HepG2 (cell line): ENCODE results near the gene UGT2A3. TPM values are rescaled to one million over a fixed set of nuclear protein-coding genes. Genes with fewer than 3 reads are reported as not detected.
A peak's percentile ranks its signal among the peaks of the same experiment; 100 is the strongest.

Experiments
- AFF4 ChIP-seq: sonication (generic); formaldehyde crosslinking; IDR thresholded peaks from 2 replicates; pipeline ENCODE4 v1.4.0; 2020; ENCODE audit warnings: missing genetic modification reagents
- ARNT2 ChIP-seq: sonication (generic); formaldehyde crosslinking; IDR thresholded peaks from 2 replicates; pipeline ENCODE4 v1.8.0; 2022; ENCODE audit warnings: mild to moderate bottlenecking, low read depth, missing genetic modification reagents, moderate library complexity
- CCAR2 ChIP-seq: fragments of 200-400 bp; formaldehyde crosslinking; optimal IDR thresholded peaks from 2 replicates; pipeline ENCODE3; 2018; ENCODE audit warnings: low read depth, mild to moderate bottlenecking, low read length, moderate library complexity
- CEBPG ChIP-seq: IDR thresholded peaks from 2 replicates; pipeline ENCODE4 v1.6.1; 2016
- DNMT1 ChIP-seq: sonication (generic); formaldehyde crosslinking; IDR thresholded peaks from 2 replicates; pipeline ENCODE4 v1.5.1; 2020; ENCODE audit warnings: mild to moderate bottlenecking, missing genetic modification reagents
- ELF4 ChIP-seq: sonication (generic); formaldehyde crosslinking; IDR thresholded peaks from 2 replicates; pipeline ENCODE4 v1.5.0; 2020; ENCODE audit warnings: missing genetic modification reagents, mild to moderate bottlenecking, moderate library complexity, borderline replicate concordance
- FOSL1 ChIP-seq: sonication (generic); formaldehyde crosslinking; IDR thresholded peaks from 2 replicates; pipeline ENCODE4 v1.9.0; 2021; ENCODE audit warnings: missing genetic modification reagents, borderline replicate concordance
- GPN1 ChIP-seq: sonication (generic); formaldehyde crosslinking; IDR thresholded peaks from 2 replicates; pipeline ENCODE4 v1.5.1; 2020; ENCODE audit warnings: missing genetic modification reagents, borderline replicate concordance
- IRF2 ChIP-seq: IDR thresholded peaks from 2 replicates; pipeline ENCODE4 v1.6.1; 2018; ENCODE audit warnings: missing genetic modification reagents, missing compliant biosample characterization
- JARID2 ChIP-seq: sonication (generic); formaldehyde crosslinking; IDR thresholded peaks from 2 replicates; pipeline ENCODE4 v1.8.1; 2023; ENCODE audit warnings: missing genetic modification reagents, inconsistent platforms; ENCODE audit not compliant: insufficient replicate concordance
- RBM22 ChIP-seq: fragments of 200-400 bp; formaldehyde crosslinking; optimal IDR thresholded peaks from 2 replicates; pipeline ENCODE3; 2017; ENCODE audit warnings: mild to moderate bottlenecking, low read length, moderate library complexity
- SMC3 ChIP-seq: IDR thresholded peaks from 2 replicates; pipeline ENCODE4 v1.6.1; 2011; ENCODE audit warnings: low read length, improper control_type of control experiment
- SRY ChIP-seq: sonication (generic); formaldehyde crosslinking; IDR thresholded peaks from 2 replicates; pipeline ENCODE4 v1.8.0; 2022; ENCODE audit warnings: mild to moderate bottlenecking, missing genetic modification reagents
- ZBTB21 ChIP-seq: sonication (generic); formaldehyde crosslinking; IDR thresholded peaks from 2 replicates; pipeline ENCODE4 v1.4.0; 2020; ENCODE audit warnings: missing genetic modification reagents
- ZBTB38 ChIP-seq: sonication (generic); formaldehyde crosslinking; IDR thresholded peaks from 2 replicates; pipeline ENCODE4 v1.5.1; 2020; ENCODE audit warnings: mild to moderate bottlenecking, missing genetic modification reagents
- ZNF12 ChIP-seq: sonication (generic); formaldehyde crosslinking; IDR thresholded peaks from 2 replicates; pipeline ENCODE4 v1.5.0; 2020; ENCODE audit warnings: missing genetic modification reagents
- ZNF260 ChIP-seq: sonication (generic); formaldehyde crosslinking; IDR thresholded peaks from 2 replicates; pipeline ENCODE4 v1.4.0; 2020; ENCODE audit warnings: missing genetic modification reagents, low read depth, mild to moderate bottlenecking, borderline replicate concordance
- ZNF33A ChIP-seq: sonication (generic); formaldehyde crosslinking; IDR thresholded peaks from 2 replicates; pipeline ENCODE4 v1.5.1; 2020; ENCODE audit warnings: missing genetic modification reagents, mild to moderate bottlenecking, moderate library complexity, borderline replicate concordance
- ZNF44 ChIP-seq: sonication (generic); formaldehyde crosslinking; IDR thresholded peaks from 2 replicates; pipeline ENCODE4 v1.5.1; 2020; ENCODE audit warnings: mild to moderate bottlenecking, missing genetic modification reagents
- ZSCAN5A ChIP-seq: sonication (generic); formaldehyde crosslinking; IDR thresholded peaks from 2 replicates; pipeline ENCODE4 v1.8.0; 2022; ENCODE audit warnings: mild to moderate bottlenecking, missing genetic modification reagents, borderline replicate concordance
- polyA plus RNA-seq, 8 experiments: library from polyadenylated mRNA; depleted of rRNA in 3 of 8; stranded (reverse) in 7 of 8; unstranded in 1 of 8; fragments of >200 nt; fragmentation: Illumina TruSeq in 4 of 8; extraction: Trizol in 4 of 8; gene quantifications; 2 replicates each; pipeline versions ENCODE4 v1.2.1 to v1.2.3, GENCODE V29; 2011 to 2016; ENCODE audit warnings: low read depth in 4 of 8, missing spikeins in 1 of 8, mixed read lengths in 1 of 8; ENCODE audit not compliant: insufficient read depth in 1 of 8
- total RNA-seq, 5 experiments: library from RNA; depleted of rRNA; stranded (reverse); fragments of >200 nt; fragmentation: Illumina TruSeq; extraction: Trizol; gene quantifications; 2 replicates each; pipeline ENCODE4 v1.2.3, GENCODE V29; 2016; ENCODE audit warnings: low read depth in 1 of 5
- TF ChIP-seq, protein P1 (sequence below): IDR thresholded peaks from 2 replicates; pipeline ENCODE4 v1.6.1; 2016; ENCODE audit warnings: low read depth
- TF ChIP-seq, protein P2 (sequence below): IDR thresholded peaks from 2 replicates; pipeline ENCODE4 v1.6.1; 2018; ENCODE audit warnings: missing genetic modification reagents, mild to moderate bottlenecking, missing compliant biosample characterization
- TF ChIP-seq, protein P3 (sequence below): sonication (generic); formaldehyde crosslinking; IDR thresholded peaks from 2 replicates; pipeline ENCODE4 v1.4.0; 2020; ENCODE audit warnings: missing genetic modification reagents

The UGT2A3 gene
- total and polyA plus RNA-seq, 2 of the 13 experiments (the other 11 are each of a cell fraction or from before 2014, with no cell fraction given) = 61.3 to 97.2 TPM

DNA sequence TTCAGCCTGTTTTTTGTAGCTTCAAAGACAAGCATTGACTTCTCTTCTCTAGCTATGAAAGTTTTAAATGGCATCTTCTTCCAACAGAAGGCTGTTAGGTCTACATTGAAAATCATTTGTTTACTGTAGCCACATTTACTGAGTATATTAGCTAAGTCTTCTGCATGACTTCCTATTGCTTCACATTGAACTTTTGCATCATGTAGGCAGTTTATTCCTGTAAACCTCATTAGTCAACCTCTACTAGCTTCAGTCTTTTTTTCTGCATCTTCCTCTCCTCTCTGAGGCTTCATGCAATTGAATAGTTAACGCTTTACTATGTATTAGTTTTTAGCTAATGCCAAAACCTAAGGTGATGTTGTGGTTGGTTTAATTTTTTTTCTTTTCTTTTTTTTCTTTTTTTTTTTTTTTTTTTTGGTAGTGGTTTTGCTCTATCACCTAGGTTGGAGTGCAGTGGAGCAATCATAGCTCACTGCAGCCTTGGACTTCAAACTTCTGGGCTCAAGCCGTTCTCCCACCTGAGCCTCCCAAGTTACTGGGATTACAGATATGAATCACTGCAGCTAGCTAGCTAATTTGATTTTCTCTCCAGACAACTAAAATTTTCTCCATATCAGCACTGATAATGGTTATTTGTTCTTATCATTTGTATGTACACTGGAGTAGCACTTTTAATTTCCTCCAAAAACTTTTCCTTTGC lies 3.4 kb downstream of the UGT2A3 start (continued):
- TF ChIP-seq, protein P1, sequence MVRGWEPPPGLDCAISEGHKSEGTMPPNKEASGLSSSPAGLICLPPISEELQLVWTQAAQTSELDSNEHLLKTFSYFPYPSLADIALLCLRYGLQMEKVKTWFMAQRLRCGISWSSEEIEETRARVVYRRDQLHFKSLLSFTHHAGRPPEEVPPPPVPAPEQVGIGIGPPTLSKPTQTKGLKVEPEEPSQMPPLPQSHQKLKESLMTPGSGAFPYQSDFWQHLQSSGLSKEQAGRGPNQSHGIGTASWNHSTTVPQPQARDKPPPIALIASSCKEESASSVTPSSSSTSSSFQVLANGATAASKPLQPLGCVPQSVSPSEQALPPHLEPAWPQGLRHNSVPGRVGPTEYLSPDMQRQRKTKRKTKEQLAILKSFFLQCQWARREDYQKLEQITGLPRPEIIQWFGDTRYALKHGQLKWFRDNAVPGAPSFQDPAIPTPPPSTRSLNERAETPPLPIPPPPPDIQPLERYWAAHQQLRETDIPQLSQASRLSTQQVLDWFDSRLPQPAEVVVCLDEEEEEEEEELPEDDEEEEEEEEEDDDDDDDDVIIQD (CRISPR knock-in tag) = 0 out of 2 replicates have a peak, but pooled peaks have one; percentile 47
- no peak for TF ChIP-seq RBM22
- peak; percentile 42; the same call in 1 of the 2 replicates for TF ChIP-seq ZNF12 (CRISPR knock-in tag)
- TF ChIP-seq ZNF44 (CRISPR knock-in tag) = no peak
- no peak for TF ChIP-seq ZNF260 (CRISPR knock-in tag)
- no peak for TF ChIP-seq GPN1 (CRISPR knock-in tag)
- peak; percentile 70; the same call in 1 of the 2 replicates for TF ChIP-seq AFF4 (CRISPR knock-in tag)
- no peak for TF ChIP-seq FOSL1
- no peak for TF ChIP-seq ZBTB38 (CRISPR knock-in tag)
- peak; percentile 91 for TF ChIP-seq CEBPG (CRISPR knock-in tag)
- TF ChIP-seq SRY (CRISPR knock-in tag) = no peak
- TF ChIP-seq ZSCAN5A (CRISPR knock-in tag) = no peak
- no peak for TF ChIP-seq DNMT1 (CRISPR knock-in tag)
- no peak for TF ChIP-seq CCAR2
- TF ChIP-seq IRF2 (CRISPR knock-in tag) = 0 out of 2 replicates have a peak, but pooled peaks have one; percentile 22
- no peak for TF ChIP-seq SMC3
- TF ChIP-seq JARID2 = no peak
- TF ChIP-seq, protein P2, sequence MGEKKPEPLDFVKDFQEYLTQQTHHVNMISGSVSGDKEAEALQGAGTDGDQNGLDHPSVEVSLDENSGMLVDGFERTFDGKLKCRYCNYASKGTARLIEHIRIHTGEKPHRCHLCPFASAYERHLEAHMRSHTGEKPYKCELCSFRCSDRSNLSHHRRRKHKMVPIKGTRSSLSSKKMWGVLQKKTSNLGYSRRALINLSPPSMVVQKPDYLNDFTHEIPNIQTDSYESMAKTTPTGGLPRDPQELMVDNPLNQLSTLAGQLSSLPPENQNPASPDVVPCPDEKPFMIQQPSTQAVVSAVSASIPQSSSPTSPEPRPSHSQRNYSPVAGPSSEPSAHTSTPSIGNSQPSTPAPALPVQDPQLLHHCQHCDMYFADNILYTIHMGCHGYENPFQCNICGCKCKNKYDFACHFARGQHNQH (CRISPR knock-in tag) = no peak
- TF ChIP-seq ZNF33A = no peak
- no peak for TF ChIP-seq ELF4 (CRISPR knock-in tag)
- TF ChIP-seq ZBTB21 (CRISPR knock-in tag) = no peak
- no peak for TF ChIP-seq ARNT2 (CRISPR knock-in tag)
- TF ChIP-seq, protein P3, sequence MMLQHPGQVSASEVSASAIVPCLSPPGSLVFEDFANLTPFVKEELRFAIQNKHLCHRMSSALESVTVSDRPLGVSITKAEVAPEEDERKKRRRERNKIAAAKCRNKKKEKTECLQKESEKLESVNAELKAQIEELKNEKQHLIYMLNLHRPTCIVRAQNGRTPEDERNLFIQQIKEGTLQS (CRISPR knock-in tag) = 0 out of 2 replicates have a peak, but pooled peaks have one; percentile 15
